ENCODE measurements around the gene CALML6. TPM values are rescaled to one million over a fixed set of nuclear protein-coding genes. Genes with fewer than 3 reads are reported as not detected.

The CALML6 gene
- total and polyA plus RNA-seq, 4 donors: 0.30 to 1.5 (median 0.89) TPM

DNA sequence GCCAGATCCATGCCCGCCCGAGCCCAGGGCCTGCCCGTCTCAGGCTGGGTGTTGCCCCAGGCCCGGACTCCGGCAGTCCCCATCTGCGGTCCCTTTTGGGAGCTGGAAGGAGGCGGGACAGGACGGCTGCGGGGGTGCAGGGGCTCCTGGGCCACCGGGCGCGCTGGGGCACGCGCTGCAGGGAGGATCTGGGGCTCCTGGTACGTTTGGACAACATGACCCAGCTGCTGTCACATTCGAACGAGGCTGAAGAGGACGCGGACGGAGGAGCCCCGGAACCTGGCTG is 6.6 kb upstream of the CALML6 start:
- Histone ChIP-seq H3K27ac (ENCODE audit: low read depth, low read length) (peak overlapping the region; percentile 61), H3K4me3 (ENCODE audit: low read depth, low read length) (peak overlapping the region; percentile 42), H3K27me3 (ENCODE audit: control insufficient read depth, insufficient read depth, low read length) (no peaks in the 10 kb centered on the region), H3K4me1 (ENCODE audit: control insufficient read depth, insufficient read depth, low read length) (peaks cover 37% of the 10 kb centered on the region), H3K36me3 (ENCODE audit: control insufficient read depth, insufficient read depth, low read length) (peaks cover 11% of the 10 kb centered on the region), H3K9me3 (ENCODE audit: control insufficient read depth, insufficient read depth, low read length) (no peaks in the 10 kb centered on the region)
- 9% methylated on average over 21 of the region's 21 CpGs for WGBS (ENCODE audit: insufficient coverage)
- DNase-seq (ENCODE audit: low read depth in 4 of 6, low spot score in 6 of 6): no peak

DNA sequence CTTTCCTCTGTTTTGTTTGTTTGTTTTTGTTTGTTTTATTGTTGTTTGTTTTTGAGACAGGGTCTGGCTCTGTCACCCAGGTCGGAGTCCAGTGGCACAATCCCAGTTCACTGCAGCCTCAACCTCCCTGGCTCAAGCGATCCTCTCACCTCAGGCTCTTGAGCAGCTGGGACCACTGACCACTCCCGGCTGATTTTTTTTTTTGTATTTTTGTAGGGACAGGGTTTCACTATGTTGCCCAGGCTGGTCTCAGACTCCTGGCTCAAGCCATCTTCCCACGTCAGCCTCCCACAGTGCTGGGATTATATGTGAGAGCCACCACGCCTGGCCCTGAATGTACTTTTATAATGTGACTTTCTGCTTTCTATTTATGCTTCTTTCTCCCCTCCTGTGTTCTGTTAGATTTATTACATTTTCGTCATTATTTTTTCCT is 5.0 kb upstream of the CALML6 start:
- Histone ChIP-seq H3K4me3 (ENCODE audit: low read depth, low read length) (peak overlapping the region; percentile 50), H3K27me3 (ENCODE audit: control insufficient read depth, insufficient read depth, low read length) (no peaks in the 10 kb centered on the region), H3K27ac (ENCODE audit: low read depth, low read length) (no peak overlapping the region), H3K9me3 (ENCODE audit: control insufficient read depth, insufficient read depth, low read length) (no peaks in the 10 kb centered on the region), H3K36me3 (ENCODE audit: control insufficient read depth, insufficient read depth, low read length) (peaks cover 11% of the 10 kb centered on the region), H3K4me1 (ENCODE audit: control insufficient read depth, insufficient read depth, low read length) (peaks cover 37% of the 10 kb centered on the region)
- no peak for DNase-seq (ENCODE audit: low read depth in 4 of 6, low spot score in 6 of 6)
- 100% methylated on average over 1 of the region's 6 CpGs for WGBS (ENCODE audit: insufficient coverage)

DNA sequence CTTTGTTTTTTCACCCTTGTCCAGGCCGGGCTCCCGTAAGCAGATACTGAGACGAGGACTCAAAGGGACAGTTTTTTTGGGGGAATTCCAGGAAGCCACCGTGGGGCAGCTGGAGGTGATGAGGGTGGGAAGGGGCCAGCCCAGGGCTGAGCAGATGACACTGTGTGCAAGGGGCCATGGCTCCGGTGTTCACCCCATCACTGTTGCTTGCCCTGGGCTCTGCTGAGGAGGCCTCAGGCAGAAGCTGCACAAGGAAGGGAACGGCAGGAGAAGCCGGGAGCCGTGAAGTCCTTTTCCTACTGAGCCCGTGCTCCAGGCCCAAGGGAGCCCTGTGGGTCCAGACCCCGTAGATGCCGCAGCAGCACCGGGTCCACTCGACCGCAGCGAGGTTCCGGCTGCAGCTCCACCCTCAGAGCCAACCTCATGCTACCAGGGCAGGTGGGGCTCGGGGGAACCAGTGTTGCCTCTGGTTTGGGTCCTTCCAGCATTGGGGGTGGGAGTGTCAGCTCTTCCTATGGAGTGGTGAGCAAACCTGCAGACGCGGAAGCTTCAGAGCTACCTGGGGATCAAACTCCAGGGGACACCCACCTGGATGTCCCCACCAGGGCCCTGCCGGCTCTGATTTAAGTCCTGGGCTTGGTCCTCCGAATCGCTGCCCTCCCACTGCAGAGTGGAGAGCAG is 4.3 kb upstream of the CALML6 start:
- H3K9me3 ChIP-seq (ENCODE audit: control insufficient read depth, insufficient read depth, low read length): no peaks in the 10 kb centered on the region
- no peak for DNase-seq (ENCODE audit: low read depth in 4 of 6, low spot score in 6 of 6)
- H3K4me3 ChIP-seq (ENCODE audit: low read depth, low read length): no peak overlapping the region
- H3K36me3 ChIP-seq (ENCODE audit: control insufficient read depth, insufficient read depth, low read length): peaks cover 11% of the 10 kb centered on the region
- H3K27me3 ChIP-seq (ENCODE audit: control insufficient read depth, insufficient read depth, low read length): no peaks in the 10 kb centered on the region
- 94% methylated on average over 20 of the region's 22 CpGs for WGBS (ENCODE audit: insufficient coverage)
- no peak overlapping the region for H3K27ac ChIP-seq (ENCODE audit: low read depth, low read length)
- H3K4me1 ChIP-seq (ENCODE audit: control insufficient read depth, insufficient read depth, low read length): peaks cover 36% of the 10 kb centered on the region

DNA sequence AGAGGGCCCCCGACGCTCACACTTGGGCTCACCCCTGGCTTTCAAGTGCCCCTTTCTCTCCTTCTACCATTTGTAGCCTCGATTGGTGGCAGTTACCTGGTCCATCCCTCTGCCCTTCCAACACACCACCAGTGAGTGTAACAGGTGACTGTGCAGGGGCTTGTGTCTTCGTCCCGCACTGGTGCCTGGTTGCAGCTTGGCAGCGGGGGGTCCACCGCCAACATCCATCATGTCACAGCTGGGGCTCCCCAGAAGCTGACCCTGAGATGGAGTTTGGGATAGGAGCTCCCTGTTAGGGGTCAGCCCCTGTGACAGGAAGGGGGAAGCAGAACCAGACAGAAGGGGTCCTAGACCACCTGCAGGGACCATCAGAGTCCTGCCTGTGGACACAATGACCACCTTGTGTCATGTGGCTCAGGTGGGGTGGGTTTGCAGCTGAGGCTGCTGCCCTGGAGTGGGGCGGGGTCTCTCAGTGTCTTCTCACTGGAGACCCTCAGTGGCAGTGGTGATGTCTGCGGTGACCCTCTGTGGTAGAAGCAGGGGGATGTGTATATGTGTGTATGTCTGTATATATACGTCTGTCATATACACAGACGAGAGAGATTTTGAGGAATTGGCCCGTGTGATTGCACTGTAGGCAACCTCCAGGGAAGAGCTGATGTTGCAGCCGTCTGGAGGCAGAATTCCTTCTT is 3.6 kb upstream of the CALML6 start:
- peaks cover 29% of the 10 kb centered on the region for H3K4me1 ChIP-seq (ENCODE audit: control insufficient read depth, insufficient read depth, low read length)
- no peak overlapping the region for H3K27ac ChIP-seq (ENCODE audit: low read depth, low read length)
- H3K9me3 ChIP-seq (ENCODE audit: control insufficient read depth, insufficient read depth, low read length): no peaks in the 10 kb centered on the region
- DNase-seq (ENCODE audit: low read depth in 4 of 6, low spot score in 6 of 6): no peak
- H3K27me3 ChIP-seq (ENCODE audit: control insufficient read depth, insufficient read depth, low read length): no peaks in the 10 kb centered on the region
- peaks cover 11% of the 10 kb centered on the region for H3K36me3 ChIP-seq (ENCODE audit: control insufficient read depth, insufficient read depth, low read length)
- WGBS (ENCODE audit: insufficient coverage): 90% methylated on average over 9 of the region's 13 CpGs
- no peak overlapping the region for H3K4me3 ChIP-seq (ENCODE audit: low read depth, low read length)

DNA sequence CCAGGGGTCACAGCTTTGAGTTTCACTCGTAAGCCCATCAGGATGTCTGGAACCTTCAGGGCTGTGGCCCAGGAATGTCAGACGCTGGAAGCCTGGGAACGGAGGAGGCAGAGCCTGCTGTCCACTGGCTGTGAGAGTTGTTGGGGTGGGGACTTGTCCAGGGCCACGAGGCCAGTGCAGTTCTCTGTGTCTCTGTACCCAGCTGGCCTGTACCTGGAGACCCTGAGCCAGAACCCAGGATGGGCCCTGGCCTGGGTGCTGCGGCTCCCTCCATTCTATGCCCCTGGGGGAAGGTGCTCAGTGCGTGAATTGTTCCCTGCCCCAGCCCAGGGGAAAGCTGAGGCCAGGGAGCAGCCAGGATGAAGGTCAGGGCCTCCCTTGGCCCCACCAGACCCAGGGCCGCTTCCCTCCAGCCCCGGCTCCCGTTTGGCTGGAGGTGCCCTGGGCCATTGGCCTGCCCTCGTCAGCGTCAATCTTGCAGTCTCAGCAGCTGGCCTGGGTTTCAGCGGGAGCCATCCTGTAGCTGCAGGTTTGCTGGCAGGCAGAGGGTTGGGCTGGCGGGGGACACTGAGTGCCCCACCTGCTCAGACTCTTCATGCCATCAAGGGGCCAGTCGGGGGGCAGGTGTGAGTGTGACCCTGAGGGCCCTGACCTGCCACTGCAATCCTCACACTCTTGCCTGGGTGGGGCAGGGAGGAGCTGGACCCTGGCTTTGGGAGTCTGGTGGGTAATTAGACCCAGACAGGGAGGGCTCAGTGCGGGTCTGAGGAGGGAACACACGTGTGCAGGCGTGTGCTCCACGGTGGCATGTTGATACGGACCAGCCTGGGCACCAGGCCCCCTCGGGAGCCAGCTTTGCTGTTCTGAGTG is 724 bp upstream of the CALML6 start:
- 62% methylated on average over 19 of the region's 20 CpGs for WGBS (ENCODE audit: insufficient coverage)

DNA sequence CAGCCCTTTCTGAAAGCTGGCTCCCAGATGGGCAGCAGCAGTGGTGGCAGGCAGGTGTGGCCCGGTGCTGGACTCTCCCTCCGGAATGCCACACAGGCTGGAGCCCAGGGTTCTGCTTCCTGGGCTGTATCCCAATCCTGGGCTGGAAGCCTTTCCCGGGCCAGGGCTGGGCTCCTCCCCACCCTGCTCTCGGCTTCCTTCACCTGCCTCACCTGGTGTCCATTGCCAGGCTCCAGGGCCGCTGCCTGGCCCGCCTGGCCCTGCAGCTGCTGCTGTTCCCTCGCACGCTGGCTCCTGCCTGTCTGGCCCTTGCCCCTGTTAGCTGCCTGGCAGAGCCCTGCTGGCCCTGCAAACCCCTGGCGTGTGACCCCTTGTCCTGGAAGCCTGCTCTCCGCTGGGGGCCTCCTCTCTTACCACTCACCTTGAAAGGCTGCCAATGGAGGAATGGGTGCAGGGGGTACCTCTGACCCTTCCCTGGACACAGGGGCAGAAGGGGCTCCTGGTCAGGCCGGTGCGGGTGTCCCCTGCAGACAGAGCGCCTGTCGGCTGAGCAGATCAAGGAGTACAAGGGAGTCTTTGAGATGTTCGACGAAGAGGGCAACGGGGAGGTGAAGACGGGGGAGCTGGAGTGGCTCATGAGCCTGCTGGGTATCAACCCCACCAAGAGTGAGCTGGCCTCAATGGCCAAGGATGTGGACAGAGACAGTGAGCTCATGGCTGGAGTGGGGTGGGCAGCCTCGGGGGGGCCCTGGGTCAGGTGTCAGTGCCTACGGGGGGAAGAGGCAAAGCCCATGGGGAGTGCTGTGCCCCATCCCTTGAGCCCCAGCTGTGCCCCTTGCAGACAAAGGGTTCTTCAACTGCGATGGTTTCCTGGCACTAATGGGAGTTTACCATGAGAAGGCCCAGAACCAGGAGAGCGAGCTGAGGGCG is 1.1 kb downstream of the CALML6 start:
- no peak overlapping the region for H3K4me3 ChIP-seq (ENCODE audit: low read depth, low read length)

More for the DNA sequence above, 724 bp upstream of the CALML6 start:
- Histone ChIP-seq H3K27me3 (ENCODE audit: control insufficient read depth, insufficient read depth, low read length) (peaks cover 2% of the 10 kb centered on the region), H3K9me3 (ENCODE audit: control insufficient read depth, insufficient read depth, low read length) (no peaks in the 10 kb centered on the region), H3K27ac (ENCODE audit: low read depth, low read length) (no peak overlapping the region), H3K4me3 (ENCODE audit: low read depth, low read length) (no peak overlapping the region), H3K4me1 (ENCODE audit: control insufficient read depth, insufficient read depth, low read length) (peaks cover 24% of the 10 kb centered on the region), H3K36me3 (ENCODE audit: control insufficient read depth, insufficient read depth, low read length) (no peaks in the 10 kb centered on the region)
- DNase-seq (ENCODE audit: low read depth in 4 of 6, low spot score in 6 of 6): no peak

DNA sequence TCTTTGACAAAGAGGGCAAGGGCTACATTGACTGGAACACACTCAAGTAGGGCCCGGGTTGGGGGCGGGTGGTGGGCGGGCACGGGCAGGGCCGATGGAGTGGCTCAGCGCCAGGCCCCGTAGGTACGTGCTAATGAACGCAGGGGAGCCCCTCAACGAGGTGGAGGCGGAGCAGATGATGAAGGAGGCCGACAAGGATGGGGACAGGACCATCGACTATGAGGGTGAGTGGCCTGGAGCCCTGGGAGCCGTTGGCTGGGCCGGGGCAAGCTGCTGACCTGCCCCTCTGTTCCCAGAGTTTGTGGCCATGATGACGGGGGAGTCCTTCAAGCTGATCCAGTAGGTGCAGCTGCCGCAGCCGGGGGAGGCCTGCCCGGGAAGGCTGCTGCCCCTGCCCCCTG is 1.8 kb downstream of the CALML6 start:
- Histone ChIP-seq H3K9me3 (ENCODE audit: control insufficient read depth, insufficient read depth, low read length) (no peaks in the 10 kb centered on the region), H3K4me1 (ENCODE audit: control insufficient read depth, insufficient read depth, low read length) (peaks cover 26% of the 10 kb centered on the region), H3K27ac (ENCODE audit: low read depth, low read length) (no peak overlapping the region), H3K36me3 (ENCODE audit: control insufficient read depth, insufficient read depth, low read length) (no peaks in the 10 kb centered on the region), H3K4me3 (ENCODE audit: low read depth, low read length) (no peak overlapping the region), H3K27me3 (ENCODE audit: control insufficient read depth, insufficient read depth, low read length) (peaks cover 2% of the 10 kb centered on the region)
- no peak for DNase-seq (ENCODE audit: low read depth in 4 of 6, low spot score in 6 of 6)
- 77% methylated on average over 19 of the region's 19 CpGs for WGBS (ENCODE audit: insufficient coverage)

More for the DNA sequence above, 1.1 kb downstream of the CALML6 start:
- Histone ChIP-seq H3K36me3 (ENCODE audit: control insufficient read depth, insufficient read depth, low read length) (no peaks in the 10 kb centered on the region), H3K4me1 (ENCODE audit: control insufficient read depth, insufficient read depth, low read length) (peaks cover 26% of the 10 kb centered on the region), H3K9me3 (ENCODE audit: control insufficient read depth, insufficient read depth, low read length) (no peaks in the 10 kb centered on the region), H3K27ac (ENCODE audit: low read depth, low read length) (no peak overlapping the region), H3K27me3 (ENCODE audit: control insufficient read depth, insufficient read depth, low read length) (peaks cover 2% of the 10 kb centered on the region)
- DNase-seq (ENCODE audit: low read depth in 4 of 6, low spot score in 6 of 6): no peak
- WGBS (ENCODE audit: insufficient coverage): 87% methylated on average over 23 of the region's 23 CpGs

DNA sequence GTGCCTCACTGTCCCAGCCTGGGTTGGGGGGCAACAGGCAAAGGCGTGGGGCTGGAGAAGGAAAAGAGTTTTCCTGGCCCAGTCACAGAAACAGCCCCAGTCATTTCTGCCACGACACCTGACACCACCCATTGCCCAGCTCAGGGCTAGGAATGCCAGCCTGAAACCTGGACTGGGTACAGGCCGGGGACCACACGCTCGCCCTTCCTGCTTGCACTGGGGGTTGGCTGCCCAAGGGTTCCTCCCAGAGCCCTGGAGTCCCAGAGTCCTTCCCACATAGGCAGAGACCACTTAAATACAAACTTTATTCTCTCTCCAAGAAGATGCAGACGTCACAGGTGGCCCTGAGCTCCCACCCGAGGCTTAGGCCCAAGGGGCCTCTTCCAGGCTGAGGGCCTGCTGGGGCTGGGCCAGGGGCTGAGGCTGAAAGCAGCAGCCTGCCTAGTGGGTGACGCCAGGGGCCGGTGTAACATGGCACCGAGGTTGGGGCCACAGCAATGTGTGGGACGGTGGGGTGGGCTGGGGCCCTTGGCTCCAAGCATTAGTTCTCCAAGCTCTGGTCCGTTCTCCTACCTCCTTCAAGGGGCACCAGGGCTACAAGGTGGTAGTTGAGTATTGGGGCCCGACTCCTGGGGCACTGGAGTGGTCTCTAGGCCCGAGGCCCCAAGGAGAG is 2.4 kb downstream of the CALML6 start:
- Histone ChIP-seq H3K27ac (ENCODE audit: low read depth, low read length) (no peak overlapping the region), H3K4me3 (ENCODE audit: low read depth, low read length) (no peak overlapping the region), H3K27me3 (ENCODE audit: control insufficient read depth, insufficient read depth, low read length) (peaks cover 2% of the 10 kb centered on the region), H3K36me3 (ENCODE audit: control insufficient read depth, insufficient read depth, low read length) (no peaks in the 10 kb centered on the region), H3K4me1 (ENCODE audit: control insufficient read depth, insufficient read depth, low read length) (peaks cover 26% of the 10 kb centered on the region), H3K9me3 (ENCODE audit: control insufficient read depth, insufficient read depth, low read length) (no peaks in the 10 kb centered on the region)
- DNase-seq (ENCODE audit: low read depth in 4 of 6, low spot score in 6 of 6): no peak
- 92% methylated on average over 14 of the region's 14 CpGs for WGBS (ENCODE audit: insufficient coverage)
